Suppressor macrophage treated with lipopolysaccharide for 1 hour (primary cell): Measurements from ENCODE around the gene NDRG2.
"Not testable (repeated sequence)": the region's sequence is repeated elsewhere in the genome, so short reads cannot be mapped to it uniquely, and the experiment has no call there.

ENCODE experiments used
- DNase-seq, 3 donors: peaks; one replicate each; pipeline ENCODE4 v3.0.0-alpha.2; 2020 to 2022

NDRG2 gene

GRCh38 chr14:21033133-21033698, 8.4 kb upstream of the NDRG2 start:
- DNase-seq, result peak; percentile 82 to 84 (median 83)

- peak; percentile 76 to 78 (median 77) for DNase-seq
Observed at GRCh38 chr14:21032326-21033132, 7.7 kb upstream of the NDRG2 start.

GRCh38 chr14:21030531-21030930, 5.7 kb upstream of the NDRG2 start:
- no peak for DNase-seq

- DNase-seq, result no peak
Observed at GRCh38 chr14:21029917-21030316, 5.1 kb upstream of the NDRG2 start, which contains the start of gene TPPP2. TSS of gene TPPP2 (plus strand) at chr14:21030217. CDS start at chr14:21030582, 365 bp downstream.

- DNase-seq, result no peak
Observed at GRCh38 chr14:21026988-21027315, 2.1 kb upstream of the NDRG2 start.

- DNase-seq, result no peak
Observed at GRCh38 chr14:21026274-21026987, 1.6 kb upstream of the NDRG2 start.

GRCh38 chr14:21025371-21026273, 761 bp upstream of the NDRG2 start:
- no peak for DNase-seq

GRCh38 chr14:21023817-21024584, 860 bp downstream of the NDRG2 start:
- DNase-seq, result no peak

- DNase-seq, result peak; percentile 53 to 61 (median 59)
Observed at GRCh38 chr14:21023174-21023573, 1.7 kb downstream of the NDRG2 start.

GRCh38 chr14:21022686-21023085, 2.2 kb downstream of the NDRG2 start:
- DNase-seq, result no peak

GRCh38 chr14:21020977-21021545, 3.8 kb downstream of the NDRG2 start:
- no peak for DNase-seq

GRCh38 chr14:21019366-21019765, 5.5 kb downstream of the NDRG2 start:
- peak; percentile 64 to 68 (median 65) for DNase-seq

GRCh38 chr14:21018781-21019180, 6.1 kb downstream of the NDRG2 start:
- DNase-seq, result peak; percentile 39 to 54 (median 49)

- no peak for DNase-seq
Observed at GRCh38 chr14:21018286-21018685, 6.6 kb downstream of the NDRG2 start.

GRCh38 chr14:21017528-21018245, 7.2 kb downstream of the NDRG2 start:
- DNase-seq, result peak in 1 of 3 donors; percentile 15

- no peak for DNase-seq
Observed at GRCh38 chr14:21016413-21017190, 8.3 kb downstream of the NDRG2 start.

- DNase-seq, result peak; percentile 40 to 50 (median 45)
Observed at GRCh38 chr14:21015312-21015711, 9.5 kb downstream of the NDRG2 start.

- DNase-seq, result peak; percentile 88 to 94 (median 94)
Observed at GRCh38 chr14:21014761-21015190, 10.1 kb downstream of the NDRG2 start.

- no peak for DNase-seq
Observed at GRCh38 chr14:21011136-21011535, 13.7 kb downstream of the NDRG2 start.

GRCh38 chr14:21009721-21010120, 15.1 kb downstream of the NDRG2 start:
- not testable (repeated sequence) for DNase-seq
